Left colon (tissue), 2 donors: Measurements from ENCODE around the gene VGLL3. TPM values are rescaled to one million over a fixed set of nuclear protein-coding genes. Genes with fewer than 3 reads are reported as not detected.

Experiments used
- ATAC-seq: fragments of 200-7000 bp; cut with Tn5 transposase; one replicate; pipeline ENCODE4 v1.9.1; 2020; ENCODE audit warnings: mild to moderate bottlenecking, moderate library complexity
- DNase-seq, 2 donors: peaks; one replicate each; pipeline ENCODE4 v3.0.0-alpha.2; 2020
- intact Hi-C, 2 donors: fragments of 100-400 bp; cut with DNase I in 1 of 2; cut with micrococcal nuclease in 1 of 2; formaldehyde crosslinking; loops; one replicate each; pipeline versions ENCODE4 v1.11.2 to v1.14.0; 2022; cut with DNase I, micrococcal nuclease
- total RNA-seq, 2 donors: library from RNA; stranded (reverse); fragmentation: NEBNext Ultra II Directional; extraction: Animal tissue kit (Norgen Biotek cat#: 25700); gene quantifications; one replicate each; pipeline ENCODE4 v1.2.1, GENCODE V29; 2021
- donor health status: DM: no; HTN: no; CAD: no.
- donor health status: DM: yes; HTN: yes; CAD: no.

The VGLL3 gene
- total RNA-seq, 2 donors from 2014 or later, result 1.2 to 5.1 TPM

- ATAC-seq (no peak), DNase-seq (no peak)
- intact Hi-C loops, result no loop called here
Measured at GRCh38 chr3:86895202-86895601, 95.7 kb downstream of the VGLL3 start.

GRCh38 chr3:86890741-86891396 lies 100.1 kb downstream of the VGLL3 start:
- ATAC-seq (no peak), DNase-seq (no peak)
- intact Hi-C loops, result no loop called here

Other genes starting within 250 kb of the VGLL3 start
- 100 to 1,000 TPM in 1 of 2 donors, 10 to 100 TPM in 1; 79.0 to 103 TPM for gene CHMP2B, start 236.2 kb upstream of the VGLL3 start, total RNA-seq